NOMO-1 (cell line): Measurements from ENCODE around the gene EIF5AL1.
"Not testable (repeated sequence)": the region's sequence is repeated elsewhere in the genome, so short reads cannot be mapped to it uniquely, and the experiment has no call there.

ENCODE experiments used
- DNase-seq, 2 experiments: peaks; one replicate each; lab custom pipeline; 2025; ENCODE audit not compliant: unreplicated experiment in 2 of 2; lab: John Stamatoyannopoulos, UW

EIF5AL1 gene

DNA sequence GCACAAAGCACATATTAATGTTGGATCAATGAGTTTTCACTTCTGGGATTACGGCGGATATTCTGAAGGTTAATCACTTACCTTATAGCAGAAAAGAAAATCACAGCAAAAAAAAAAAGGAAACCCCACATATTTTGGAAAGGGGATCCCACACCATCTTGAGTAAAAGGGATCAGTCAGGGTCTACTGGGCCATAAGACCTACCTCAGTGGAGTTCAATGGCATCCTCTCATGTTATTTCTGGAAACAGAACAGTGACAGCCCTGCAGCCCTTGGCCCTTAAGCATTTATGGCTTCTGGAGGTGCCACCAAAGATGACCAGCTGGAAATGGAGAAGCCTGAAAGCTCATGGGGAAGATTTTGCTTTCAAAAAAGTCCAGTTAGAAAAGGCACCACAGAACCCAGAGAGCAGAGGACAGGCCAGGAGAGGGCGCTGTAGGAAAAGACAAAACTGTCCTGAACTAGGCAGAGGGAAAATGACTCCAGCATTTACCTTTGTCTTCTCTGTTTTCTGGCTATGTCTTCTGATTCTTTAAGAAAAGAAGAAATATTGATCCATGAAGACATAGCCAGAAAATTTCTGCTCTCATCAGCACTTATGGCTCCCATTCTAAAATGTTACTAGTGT, 2.9 kb upstream of the EIF5AL1 start:
- not testable (repeated sequence) for DNase-seq

DNA sequence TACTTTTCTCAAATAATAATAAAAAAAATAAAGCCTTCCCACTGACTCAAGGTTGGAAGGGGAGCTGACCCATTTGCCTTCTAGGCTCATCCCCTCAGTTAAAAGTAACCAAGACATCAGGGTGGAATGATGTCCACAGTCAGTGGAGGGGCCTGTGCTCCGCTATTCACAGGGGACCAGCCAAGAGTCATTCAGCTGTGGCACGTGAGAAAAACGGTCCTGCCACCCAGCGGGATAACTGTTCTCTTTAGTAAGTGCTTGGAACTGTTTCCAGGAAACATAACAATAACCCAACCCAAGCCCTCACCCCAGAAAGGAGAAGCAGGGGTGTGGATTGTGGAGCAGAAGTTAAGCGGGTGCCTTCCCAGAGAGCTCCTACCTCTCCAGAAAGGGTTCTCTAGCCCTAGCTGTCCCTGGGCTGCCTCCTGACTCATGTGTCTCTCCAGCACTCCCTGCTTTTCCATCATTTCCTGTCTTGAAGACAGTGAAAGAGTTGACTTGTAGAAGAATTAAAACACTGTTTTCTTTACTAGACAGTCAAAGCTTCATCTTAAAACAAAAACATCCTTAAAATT, 2.3 kb upstream of the EIF5AL1 start:
- DNase-seq = not testable (repeated sequence)

DNA sequence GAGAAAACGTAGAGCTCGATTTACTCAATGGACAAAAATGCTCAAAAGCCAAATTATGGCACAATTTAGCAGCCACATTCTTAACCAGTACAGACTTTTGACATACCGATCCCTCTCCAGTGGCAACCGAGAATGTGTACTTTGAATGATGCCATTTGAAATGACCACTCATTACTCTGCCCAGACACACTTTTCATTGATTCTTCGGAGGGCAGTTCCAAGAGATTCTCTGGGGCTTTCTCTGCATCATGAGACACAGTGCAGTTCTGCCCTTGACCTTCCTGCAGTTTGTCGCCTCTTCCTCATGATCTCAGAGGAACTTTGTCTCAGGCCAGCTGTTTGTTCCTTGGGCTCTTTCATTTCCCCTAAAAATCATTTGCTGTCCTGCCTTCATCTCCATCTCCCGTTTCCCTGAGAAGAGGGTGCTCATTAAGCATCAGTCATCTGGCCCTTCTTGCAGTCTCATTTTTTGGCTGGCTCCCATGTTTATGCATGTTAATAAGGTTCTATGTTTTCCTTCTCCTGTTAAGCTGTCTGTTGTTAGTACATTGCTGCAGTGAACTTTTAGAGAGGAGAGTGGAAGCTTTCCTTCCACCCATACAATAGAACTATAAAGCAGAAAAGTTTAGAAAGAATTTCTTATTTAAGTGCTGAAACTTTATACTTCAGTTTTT, 4.3 kb downstream of the EIF5AL1 start:
- not testable (repeated sequence) for DNase-seq

DNA sequence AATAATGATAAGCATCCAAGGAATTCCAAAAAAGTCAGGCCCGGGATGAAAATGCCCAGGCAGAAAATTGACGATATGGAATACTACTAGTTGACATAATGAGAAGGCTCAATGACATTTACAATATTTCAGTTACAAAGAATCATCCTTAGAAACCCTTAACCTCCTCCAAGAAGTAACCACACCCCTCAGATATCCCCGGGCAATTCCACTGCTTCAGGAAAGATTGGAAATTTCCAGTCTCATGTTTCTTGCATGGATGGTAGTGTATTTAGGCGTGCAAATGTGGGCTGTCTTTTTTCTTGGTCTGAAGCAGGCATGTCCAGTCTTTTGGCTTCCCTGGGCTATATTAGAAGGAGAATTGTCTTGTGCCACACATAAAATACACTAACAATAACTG, 5.2 kb downstream of the EIF5AL1 start:
- not testable (repeated sequence) for DNase-seq

DNA sequence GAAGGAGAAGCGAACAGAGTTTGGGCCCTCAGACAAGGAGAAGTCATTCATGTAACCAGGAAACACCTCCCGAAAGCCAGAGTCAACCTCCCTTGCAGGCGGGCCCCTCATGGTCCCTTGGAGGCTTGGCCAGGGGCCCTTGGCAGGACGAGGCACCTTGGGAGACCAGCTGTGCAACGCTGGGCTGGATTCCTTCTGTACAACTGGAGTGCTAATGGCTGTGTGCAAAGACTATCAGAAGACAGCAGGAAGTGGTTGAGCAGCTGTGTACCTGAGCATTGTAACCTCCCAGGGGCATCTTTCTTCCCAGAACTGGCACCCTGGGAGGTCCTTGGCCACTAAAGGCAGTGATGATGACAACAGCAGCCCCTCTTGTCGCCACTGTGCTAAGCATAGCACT, 9.4 kb downstream of the EIF5AL1 start:
- DNase-seq = not testable (repeated sequence)

DNA sequence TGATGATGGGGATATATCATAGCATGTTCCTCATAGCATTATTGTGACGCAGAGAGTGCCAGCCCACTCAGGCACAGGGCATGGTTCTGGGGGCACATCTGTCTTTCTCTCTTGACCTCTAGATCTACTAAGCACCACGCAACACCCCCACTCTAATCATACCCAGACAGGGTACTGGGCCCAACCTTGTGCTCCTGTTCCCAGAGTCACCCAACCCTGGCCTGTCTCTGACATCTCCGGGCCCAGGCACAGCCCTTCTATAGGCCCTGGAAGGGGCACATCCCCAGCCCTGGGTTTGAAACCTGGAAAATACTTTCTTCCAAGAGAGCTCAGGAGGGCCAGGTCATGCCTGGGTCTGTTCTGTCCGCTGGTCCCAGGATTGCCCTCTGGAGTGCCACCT, 10.1 kb downstream of the EIF5AL1 start:
- not testable (repeated sequence) for DNase-seq

DNA sequence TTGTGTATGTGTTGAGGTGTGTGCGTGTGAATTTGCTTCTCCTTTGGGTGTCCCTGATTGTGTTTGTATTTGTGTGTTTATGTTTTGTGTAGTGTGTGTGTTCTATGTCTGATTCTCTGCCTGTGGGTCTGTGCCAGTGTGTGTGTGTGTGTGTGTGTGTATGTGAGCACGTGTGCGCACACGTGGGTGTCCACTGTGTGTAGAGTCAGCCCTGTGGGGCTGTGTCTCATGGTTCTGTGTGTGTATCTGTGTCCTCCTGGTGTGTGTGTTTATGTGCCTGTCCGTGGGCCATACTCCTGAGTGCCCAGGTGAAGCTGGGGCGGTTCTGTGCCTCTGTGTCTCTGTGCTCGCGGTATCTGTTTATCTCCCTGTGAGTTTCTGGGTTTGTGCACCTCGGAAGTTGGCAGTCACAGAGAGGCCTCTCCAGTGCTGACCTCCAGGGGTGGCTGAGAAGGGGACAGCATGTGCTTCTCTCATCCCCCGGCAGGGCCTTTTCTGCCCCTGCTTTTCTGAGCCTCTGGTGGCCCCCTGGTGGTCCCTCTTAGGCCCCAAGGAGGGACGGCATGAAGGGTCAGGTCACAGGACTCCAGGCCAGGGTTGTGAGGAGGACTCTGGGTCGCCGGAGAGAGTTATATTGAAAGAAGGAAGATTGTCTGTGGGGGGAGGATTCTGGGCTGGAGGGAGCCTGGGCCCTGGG, 11.0 kb downstream of the EIF5AL1 start:
- not testable (repeated sequence) for DNase-seq

DNA sequence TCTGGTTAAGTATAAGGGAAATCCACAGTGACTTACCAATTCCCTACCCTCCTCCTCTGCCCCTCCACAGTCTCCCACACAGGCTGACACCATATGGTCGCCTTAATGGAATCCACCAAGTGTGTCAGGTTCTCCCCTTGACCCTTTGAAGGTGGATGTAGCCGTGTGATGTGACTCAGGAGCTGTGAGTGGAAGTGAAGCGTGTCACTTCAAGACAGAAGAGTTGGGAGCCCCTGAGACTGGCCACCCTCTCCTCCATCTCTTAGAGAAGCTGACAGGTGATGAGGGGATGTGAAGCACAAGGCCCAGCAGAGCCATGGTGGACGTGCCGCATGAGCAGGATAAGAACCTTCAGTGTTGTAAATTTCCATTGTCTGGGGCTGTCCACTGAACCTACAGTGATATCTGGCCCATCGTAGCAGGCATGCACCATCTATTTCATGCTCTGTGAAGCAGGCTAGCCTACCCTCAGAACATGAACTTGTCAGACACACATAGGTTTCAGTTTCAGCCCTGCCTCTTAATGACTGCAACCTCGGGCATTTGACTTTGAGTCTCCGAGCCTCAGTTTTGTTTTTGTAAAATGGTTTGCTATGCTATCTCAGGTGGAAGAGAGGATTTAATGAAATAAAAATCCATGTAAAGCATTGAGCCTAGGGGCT, 12.8 kb downstream of the EIF5AL1 start:
- not testable (repeated sequence) for DNase-seq

DNA sequence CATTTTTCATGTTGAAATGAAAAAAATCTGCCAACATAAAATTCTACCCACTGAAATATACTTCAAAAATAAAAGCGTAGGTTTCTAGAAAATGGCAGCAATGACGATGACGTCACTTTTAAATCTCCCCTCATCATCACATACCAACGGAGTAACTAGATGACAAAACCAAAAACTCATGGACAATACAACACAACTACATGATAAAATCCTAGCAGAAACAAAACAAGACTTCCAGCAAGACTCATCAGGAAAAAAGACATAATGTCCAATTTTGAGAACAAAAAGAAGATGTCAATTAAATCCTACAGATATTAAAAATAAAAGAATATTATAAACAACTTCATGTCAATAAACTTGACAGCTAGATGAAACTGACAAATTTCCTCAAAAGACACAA, 15.9 kb downstream of the EIF5AL1 start:
- DNase-seq = not testable (repeated sequence)

DNA sequence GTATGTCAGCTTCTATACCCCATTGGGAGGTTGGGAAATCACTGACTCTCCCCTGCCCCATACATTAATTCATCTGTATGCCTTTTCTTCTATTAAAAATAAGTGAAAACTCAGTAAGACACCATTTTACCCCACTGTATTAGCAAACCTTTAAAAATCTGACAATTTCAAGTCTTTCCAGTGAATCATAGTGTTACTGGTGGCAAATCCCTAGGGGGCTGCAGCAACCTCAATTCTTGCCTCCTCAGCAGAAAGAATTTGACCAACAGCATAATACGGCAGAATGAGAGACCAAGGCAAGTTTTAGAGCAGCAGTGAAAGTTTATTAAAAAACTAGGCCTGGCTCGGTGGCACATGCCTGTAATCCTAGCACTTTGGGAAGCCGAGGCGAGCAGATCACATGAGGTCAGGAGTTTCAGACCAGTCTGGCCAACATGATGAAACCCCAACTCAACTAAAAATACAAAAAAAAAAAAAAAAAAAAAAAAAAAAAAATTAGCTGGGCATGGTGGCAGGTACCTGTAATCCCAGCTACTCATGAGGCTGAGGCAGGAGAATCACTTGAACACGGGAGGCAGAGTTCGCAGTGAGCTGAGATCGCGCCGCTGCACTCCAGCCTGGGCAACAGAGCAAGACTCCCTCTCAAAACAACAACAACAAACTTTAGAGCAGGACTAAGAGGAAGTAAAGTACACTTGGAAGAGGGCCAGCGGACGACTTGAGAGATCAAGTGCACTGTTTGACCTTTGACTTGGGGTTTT, 21.0 kb downstream of the EIF5AL1 start:
- DNase-seq = not testable (repeated sequence)

DNA sequence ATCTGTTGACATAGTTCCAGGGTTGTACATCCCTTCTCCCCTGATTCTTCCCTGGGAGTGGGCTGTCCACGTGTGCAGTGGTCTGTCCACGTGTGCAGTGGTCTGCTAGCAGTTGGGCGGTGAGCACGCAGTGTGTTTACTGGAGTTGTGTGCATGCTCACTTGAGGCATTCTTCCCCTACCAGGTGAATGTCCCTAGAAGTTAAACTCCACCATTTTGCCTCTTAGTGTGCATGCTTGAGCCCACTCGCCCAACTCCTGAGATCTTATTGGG, 21.5 kb downstream of the EIF5AL1 start:
- not testable (repeated sequence) for DNase-seq

DNA sequence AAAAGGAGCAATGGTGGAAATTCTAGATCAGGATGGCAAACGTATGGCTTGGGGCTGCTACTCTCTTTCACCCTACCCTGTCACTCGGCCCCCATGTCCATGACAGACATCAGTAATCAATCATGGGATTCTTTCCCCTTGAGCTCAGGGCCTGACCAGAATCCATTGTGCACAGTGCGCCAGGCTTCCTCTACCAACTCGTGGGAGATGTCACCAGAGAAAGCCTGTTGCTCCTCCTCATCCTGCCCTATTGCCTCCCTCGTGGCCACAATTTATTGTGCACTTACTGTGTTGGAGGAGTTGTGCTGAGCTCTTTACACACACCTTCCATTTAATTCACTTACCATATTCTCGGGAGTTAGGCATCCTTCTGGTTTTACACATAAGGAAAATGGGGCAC, 26.0 kb downstream of the EIF5AL1 start:
- DNase-seq = not testable (repeated sequence)

DNA sequence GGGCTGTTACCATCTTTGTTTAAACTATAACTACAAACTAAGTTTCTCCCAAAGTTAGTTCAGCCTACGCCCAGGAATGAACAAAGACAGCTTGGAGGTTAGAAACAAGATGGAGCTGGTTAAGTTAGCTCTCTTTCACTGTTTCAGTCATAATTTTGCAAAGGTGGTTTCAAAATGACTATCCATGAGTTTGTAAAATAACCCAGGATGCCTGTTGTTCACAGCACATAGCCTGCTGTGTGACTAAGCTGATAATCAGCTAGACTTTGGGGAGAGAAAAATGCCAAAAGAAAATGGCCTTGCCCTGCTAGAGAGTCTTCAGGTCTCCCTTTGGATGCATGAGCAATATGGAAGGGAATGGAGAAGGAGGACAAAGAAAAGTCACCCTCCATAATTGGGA, 28.6 kb downstream of the EIF5AL1 start:
- not testable (repeated sequence) for DNase-seq

DNA sequence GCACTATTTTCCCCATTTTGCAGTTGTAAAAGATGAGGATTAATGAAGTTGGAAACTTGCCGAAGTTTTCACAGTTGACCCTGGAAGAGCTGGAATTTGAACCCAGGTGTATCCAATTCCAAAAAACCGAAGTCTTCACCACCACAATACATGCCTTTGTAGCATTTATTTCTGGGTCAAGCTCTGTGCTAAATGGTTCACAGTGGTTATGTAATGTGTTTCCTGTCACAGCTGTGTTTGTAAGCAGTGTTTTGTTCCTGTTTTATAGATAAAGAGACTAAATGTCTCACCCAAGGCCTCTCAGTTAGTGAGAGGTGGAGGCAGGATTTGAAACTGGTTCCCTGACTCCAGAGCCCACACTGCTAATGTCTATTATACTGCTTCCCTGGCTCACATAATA, 30.3 kb downstream of the EIF5AL1 start:
- DNase-seq = peak; percentile 11 to 49

DNA sequence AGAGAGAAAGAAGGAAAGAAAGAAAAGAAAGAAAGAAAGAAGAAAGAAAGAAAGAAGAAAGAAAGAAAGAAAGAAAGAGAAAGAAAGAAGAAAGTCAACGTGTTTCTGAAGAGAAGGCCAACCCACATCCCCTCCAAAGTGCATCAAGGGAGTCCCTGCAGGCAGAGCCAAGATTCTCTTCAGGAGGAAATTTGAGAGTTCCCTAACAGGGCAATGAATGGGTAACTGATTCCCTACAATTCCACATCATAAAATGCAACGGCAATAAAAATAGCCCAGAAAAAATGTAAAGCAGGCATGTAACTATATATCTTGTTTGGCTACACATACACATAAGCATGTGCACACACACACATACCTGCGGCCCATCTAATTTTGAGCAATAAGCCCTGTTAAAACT, 32.1 kb downstream of the EIF5AL1 start:
- not testable (repeated sequence) for DNase-seq

DNA sequence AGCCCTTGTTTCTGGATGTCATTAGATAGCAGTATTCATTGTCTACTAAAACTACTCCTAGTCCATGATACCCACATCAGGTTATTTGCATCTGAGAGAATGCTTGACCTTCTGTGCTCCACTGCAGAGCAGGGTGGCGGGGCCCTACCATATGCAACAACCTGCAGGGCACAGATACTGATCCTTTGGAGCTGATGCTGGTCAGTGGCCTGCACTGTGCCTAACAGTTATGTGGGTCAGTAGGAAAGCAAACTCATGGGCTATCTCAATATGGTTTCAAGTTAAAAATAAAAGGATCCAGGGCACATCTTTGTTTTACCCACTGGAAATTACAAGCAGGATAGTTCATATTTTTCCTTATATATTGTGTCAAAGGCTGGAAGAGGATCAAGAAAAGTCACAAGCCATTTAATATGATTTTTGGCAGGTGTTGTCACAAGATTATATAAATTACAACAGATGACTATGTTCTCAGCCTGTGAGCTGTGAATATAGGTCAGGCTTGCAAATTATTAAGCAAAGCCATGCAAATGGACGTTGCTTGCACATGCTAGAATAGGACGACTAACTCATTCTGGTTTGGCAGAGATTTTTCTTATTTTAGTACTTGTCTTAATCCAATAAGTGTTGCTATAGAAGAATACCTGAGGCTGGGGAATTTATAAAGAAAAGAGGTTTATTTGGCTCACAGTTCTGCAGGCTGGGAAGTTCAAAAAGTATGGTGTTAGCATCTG, 32.8 kb downstream of the EIF5AL1 start:
- not testable (repeated sequence) for DNase-seq

DNA sequence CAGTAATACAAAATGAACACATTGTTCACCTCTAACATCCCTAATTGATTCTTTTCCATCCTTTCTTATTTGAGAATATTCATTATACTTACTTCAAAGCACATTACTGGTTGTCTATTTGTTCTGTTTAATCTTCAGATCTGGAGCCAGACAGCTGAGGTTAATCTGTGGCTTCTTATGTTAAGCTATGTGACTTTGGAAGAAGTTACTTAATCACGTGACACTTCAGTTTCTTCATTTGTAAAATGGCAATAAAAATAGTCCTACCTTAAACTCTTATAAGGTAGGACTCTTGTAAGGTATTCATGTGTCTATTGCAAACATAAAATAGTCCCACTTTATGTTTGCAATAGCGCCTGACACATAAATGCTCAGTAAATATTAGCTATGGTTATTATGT, 34.8 kb downstream of the EIF5AL1 start:
- not testable (repeated sequence) for DNase-seq

DNA sequence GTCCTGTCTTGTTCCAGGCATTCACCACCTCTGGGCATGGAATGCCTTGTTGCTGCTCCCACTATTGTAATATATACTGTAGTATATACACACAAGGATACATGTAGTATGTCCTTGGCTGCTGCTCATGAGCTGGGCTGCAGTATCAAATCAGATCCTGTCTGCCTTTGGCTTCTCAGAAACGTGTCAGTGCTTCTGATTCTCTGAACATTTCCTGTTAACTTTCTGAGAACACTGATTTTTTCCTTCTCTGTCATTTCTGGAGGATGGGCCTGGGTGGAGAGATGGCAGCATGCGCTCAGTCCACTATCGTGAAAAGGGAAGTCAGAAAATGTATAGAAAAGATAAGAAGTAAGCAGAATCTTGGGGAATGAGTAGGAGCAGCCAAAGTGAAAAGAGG, 35.6 kb downstream of the EIF5AL1 start:
- no peak for DNase-seq

DNA sequence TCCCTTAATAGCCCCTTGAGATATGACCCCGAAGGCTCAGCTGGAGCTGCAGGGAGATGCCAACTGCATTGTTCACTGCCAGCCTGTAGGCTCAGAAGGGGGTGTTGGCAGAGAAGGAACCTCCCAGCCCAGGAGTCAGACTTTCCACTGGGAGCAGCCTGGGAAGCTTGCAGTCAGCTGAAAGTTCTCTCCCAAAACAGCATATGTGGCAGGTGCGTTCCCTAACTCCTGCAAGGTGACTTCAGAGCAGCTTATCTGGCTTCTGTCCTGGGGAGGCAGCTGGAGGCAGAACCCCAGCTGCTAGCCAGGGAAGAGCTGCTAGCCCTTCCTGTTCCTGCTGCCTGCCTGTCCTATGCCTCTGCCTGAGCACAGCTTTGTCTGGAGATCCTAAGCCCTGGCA, 39.8 kb downstream of the EIF5AL1 start:
- DNase-seq = no peak
